Measurements from ENCODE around the gene ARHGEF12.

ARHGEF12 gene

GRCh38 chr11:120521176-120521575, 185.0 kb downstream of the ARHGEF12 start:
- H4K20me1 ChIP-seq (ENCODE audit: insufficient read depth, low read length), result no peaks in the 10 kb centered on the region
- no peak overlapping the region for H3K27ac ChIP-seq (ENCODE audit: low read length)
- H2AFZ ChIP-seq (ENCODE audit: low read depth, low read length), result no peak overlapping the region
- H3K4me3 ChIP-seq (ENCODE audit: low read length), result no peak overlapping the region
- no peak overlapping the region for H3K9ac ChIP-seq (ENCODE audit: low read length)
- no peaks in the 10 kb centered on the region for H3K36me3 ChIP-seq (replicated peaks; ENCODE audit: low read depth, low read length)
- no peaks in the 10 kb centered on the region for H3K9me3 ChIP-seq (ENCODE audit: insufficient read depth, low read length)
- no peaks in the 10 kb centered on the region for H3K79me2 ChIP-seq (ENCODE audit: low read length)
- H3K27me3 ChIP-seq (ENCODE audit: low read depth, low read length), result peaks cover 3% of the 10 kb centered on the region
- H3K4me1 ChIP-seq (ENCODE audit: low read length), result no peaks in the 10 kb centered on the region
- H3K4me2 ChIP-seq (ENCODE audit: low read length), result no peak overlapping the region
- TF ChIP-seq EZH2phosphoT487 (IDR thresholded peaks at IDR 0.05; ENCODE audit: low read depth) (no peak), CTCF (IDR thresholded peaks at IDR 0.05; ENCODE audit: low read depth, low read length) (no peak)

- Histone ChIP-seq H4K20me1 (ENCODE audit: insufficient read depth, low read length) (no peaks in the 10 kb centered on the region), H3K36me3 (replicated peaks; ENCODE audit: low read depth, low read length) (no peaks in the 10 kb centered on the region), H3K9ac (ENCODE audit: low read length) (no peak overlapping the region), H3K27ac (ENCODE audit: low read length) (no peak overlapping the region), H3K4me3 (ENCODE audit: low read length) (no peak overlapping the region), H3K27me3 (ENCODE audit: low read depth, low read length) (peaks cover 3% of the 10 kb centered on the region), H3K79me2 (ENCODE audit: low read length) (no peaks in the 10 kb centered on the region), H3K4me2 (ENCODE audit: low read length) (no peak overlapping the region), H2AFZ (ENCODE audit: low read depth, low read length) (no peak overlapping the region), H3K9me3 (ENCODE audit: insufficient read depth, low read length) (no peaks in the 10 kb centered on the region), H3K4me1 (ENCODE audit: low read length) (no peaks in the 10 kb centered on the region)
- TF ChIP-seq EZH2phosphoT487 (IDR thresholded peaks at IDR 0.05; ENCODE audit: low read depth) (no peak), CTCF (IDR thresholded peaks at IDR 0.05; ENCODE audit: low read depth, low read length) (no peak)
These were observed 185.8 kb downstream of the ARHGEF12 start for GRCh38 chr11:120522021-120522420.

- H4K20me1 ChIP-seq (ENCODE audit: insufficient read depth, low read length), result no peaks in the 10 kb centered on the region
- H3K4me2 ChIP-seq (ENCODE audit: low read length), result no peak overlapping the region
- H2AFZ ChIP-seq (ENCODE audit: low read depth, low read length), result no peak overlapping the region
- no peaks in the 10 kb centered on the region for H3K36me3 ChIP-seq (replicated peaks; ENCODE audit: low read depth, low read length)
- H3K4me1 ChIP-seq (ENCODE audit: low read length), result no peaks in the 10 kb centered on the region
- H3K79me2 ChIP-seq (ENCODE audit: low read length), result no peaks in the 10 kb centered on the region
- no peaks in the 10 kb centered on the region for H3K9me3 ChIP-seq (ENCODE audit: insufficient read depth, low read length)
- H3K27ac ChIP-seq (ENCODE audit: low read length), result no peak overlapping the region
- no peak overlapping the region for H3K9ac ChIP-seq (ENCODE audit: low read length)
- H3K4me3 ChIP-seq (ENCODE audit: low read length), result no peak overlapping the region
- TF ChIP-seq CTCF (IDR thresholded peaks at IDR 0.05; ENCODE audit: low read depth, low read length) (no peak), EZH2phosphoT487 (IDR thresholded peaks at IDR 0.05; ENCODE audit: low read depth) (no peak)
- peaks cover 3% of the 10 kb centered on the region for H3K27me3 ChIP-seq (ENCODE audit: low read depth, low read length)
These were observed 186.5 kb downstream of the ARHGEF12 start for GRCh38 chr11:120522736-120523135.

GRCh38 chr11:120523196-120523595, 187.0 kb downstream of the ARHGEF12 start:
- Histone ChIP-seq H3K27ac (ENCODE audit: low read length) (no peak overlapping the region), H4K20me1 (ENCODE audit: insufficient read depth, low read length) (no peaks in the 10 kb centered on the region), H3K4me3 (ENCODE audit: low read length) (no peak overlapping the region), H3K4me1 (ENCODE audit: low read length) (no peaks in the 10 kb centered on the region), H3K36me3 (replicated peaks; ENCODE audit: low read depth, low read length) (no peaks in the 10 kb centered on the region), H3K4me2 (ENCODE audit: low read length) (no peak overlapping the region), H3K79me2 (ENCODE audit: low read length) (no peaks in the 10 kb centered on the region), H3K9ac (ENCODE audit: low read length) (no peak overlapping the region), H2AFZ (ENCODE audit: low read depth, low read length) (no peak overlapping the region), H3K27me3 (ENCODE audit: low read depth, low read length) (peaks cover 3% of the 10 kb centered on the region), H3K9me3 (ENCODE audit: insufficient read depth, low read length) (no peaks in the 10 kb centered on the region)
- no peak for TF ChIP-seq CTCF (IDR thresholded peaks at IDR 0.05; ENCODE audit: low read depth, low read length)
- TF ChIP-seq EZH2phosphoT487 (IDR thresholded peaks at IDR 0.05; ENCODE audit: low read depth), result no peak

Data from OCI-LY3 (cell line).